B cell (primary cell): ENCODE results near the gene CAMTA1.

Source experiments
- EZH2 ChIP-seq: IDR thresholded peaks from 2 replicates; pipeline ENCODE4 v1.6.1; 2012; ENCODE audit warnings: borderline replicate concordance, low read depth, mild to moderate bottlenecking, moderate library complexity, low read length; ENCODE audit not compliant: insufficient read depth, poor library complexity, severe bottlenecking
- TF ChIP-seq, protein P1 (sequence below): fragments of 200-600 bp; IDR thresholded peaks from one replicate; pipeline ENCODE4 v1.8.0; 2022; ENCODE audit warnings: antibody characterized with exemption, mild to moderate bottlenecking

DNA sequence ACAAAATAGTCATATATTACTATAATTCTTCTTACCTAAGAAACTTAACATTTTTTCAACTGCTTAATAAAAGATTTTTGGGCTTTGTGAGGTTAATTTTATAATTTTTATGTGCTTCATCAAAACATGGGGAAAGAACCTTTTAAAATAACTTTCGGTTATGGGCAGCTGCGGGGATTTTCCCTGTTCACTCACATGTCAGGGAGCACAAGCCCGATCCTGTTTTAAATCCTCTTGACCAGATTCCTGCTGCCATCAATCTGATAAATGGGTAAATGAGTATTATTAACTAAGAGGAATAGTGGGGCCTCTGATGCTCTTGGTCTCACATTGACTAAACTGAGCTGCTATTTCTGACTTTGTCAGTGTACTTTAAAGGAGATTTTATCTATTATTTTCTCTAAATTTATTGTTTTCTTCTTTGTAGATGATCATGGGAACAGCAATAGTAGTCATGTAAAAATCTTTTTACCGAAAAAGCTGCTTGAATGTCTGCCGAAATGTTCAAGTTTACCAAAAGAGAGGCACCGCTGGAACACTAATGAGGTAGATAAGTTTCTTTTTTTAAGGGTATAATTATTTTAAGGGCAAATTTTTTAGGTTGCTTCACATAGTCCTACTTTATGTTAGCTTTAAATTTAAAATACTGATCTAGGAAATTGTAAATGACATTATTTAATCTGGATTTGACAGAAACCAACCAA is 39.6 kb downstream of the CAMTA1 start:
- TF ChIP-seq EZH2, result no peak
- TF ChIP-seq, protein P1, sequence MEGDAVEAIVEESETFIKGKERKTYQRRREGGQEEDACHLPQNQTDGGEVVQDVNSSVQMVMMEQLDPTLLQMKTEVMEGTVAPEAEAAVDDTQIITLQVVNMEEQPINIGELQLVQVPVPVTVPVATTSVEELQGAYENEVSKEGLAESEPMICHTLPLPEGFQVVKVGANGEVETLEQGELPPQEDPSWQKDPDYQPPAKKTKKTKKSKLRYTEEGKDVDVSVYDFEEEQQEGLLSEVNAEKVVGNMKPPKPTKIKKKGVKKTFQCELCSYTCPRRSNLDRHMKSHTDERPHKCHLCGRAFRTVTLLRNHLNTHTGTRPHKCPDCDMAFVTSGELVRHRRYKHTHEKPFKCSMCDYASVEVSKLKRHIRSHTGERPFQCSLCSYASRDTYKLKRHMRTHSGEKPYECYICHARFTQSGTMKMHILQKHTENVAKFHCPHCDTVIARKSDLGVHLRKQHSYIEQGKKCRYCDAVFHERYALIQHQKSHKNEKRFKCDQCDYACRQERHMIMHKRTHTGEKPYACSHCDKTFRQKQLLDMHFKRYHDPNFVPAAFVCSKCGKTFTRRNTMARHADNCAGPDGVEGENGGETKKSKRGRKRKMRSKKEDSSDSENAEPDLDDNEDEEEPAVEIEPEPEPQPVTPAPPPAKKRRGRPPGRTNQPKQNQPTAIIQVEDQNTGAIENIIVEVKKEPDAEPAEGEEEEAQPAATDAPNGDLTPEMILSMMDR, result no peak
